ENCODE results near the gene MSRB3.

DNA sequence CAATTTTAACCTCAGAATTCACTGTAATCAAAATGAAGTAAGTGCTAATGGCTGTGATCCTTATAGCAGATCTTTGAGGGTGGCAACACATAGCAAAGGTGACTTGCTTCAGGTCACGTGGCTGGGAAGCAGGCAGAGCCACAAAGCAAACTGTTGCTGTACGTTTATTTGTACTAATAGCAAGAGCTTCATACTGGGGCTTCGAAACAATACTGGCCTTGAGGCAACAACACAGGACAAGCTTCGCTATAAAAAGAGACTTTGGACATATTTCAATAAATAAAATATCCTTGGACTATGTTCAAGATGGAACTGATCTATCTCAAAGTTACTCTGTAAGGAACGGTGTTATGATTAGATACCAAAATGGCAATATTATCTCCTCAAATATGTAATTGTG lies 44.6 kb downstream of the MSRB3 start:
- TF ChIP-seq CTCF (IDR thresholded peaks at IDR 0.05; ENCODE audit: poor library complexity): no peak
- TF ChIP-seq EZH2 (IDR thresholded peaks at IDR 0.05; ENCODE audit: borderline replicate concordance): no peak

Data from hepatocyte (in vitro differentiated cells).